GM18526 (cell line): ENCODE measurements around the gene PSMB5.

Experiments used
- POLR2A ChIP-seq: IDR thresholded peaks from 3 replicates; pipeline ENCODE4 v1.6.1; 2011; ENCODE audit not compliant: insufficient read length; ENCODE audit errors: extremely low read depth

The PSMB5 gene

GRCh38 chr14:23040100-23040499 lies 5.4 kb upstream of the PSMB5 start:
- TF ChIP-seq POLR2A, result no peak

- TF ChIP-seq POLR2A, result no peak
Observed at GRCh38 chr14:23035303-23036144, 824 bp upstream of the PSMB5 start.

- no peak for TF ChIP-seq POLR2A
Observed at GRCh38 chr14:23033801-23034497, 751 bp downstream of the PSMB5 start.

- TF ChIP-seq POLR2A, result no peak
Observed at GRCh38 chr14:23033251-23033727, 1.4 kb downstream of the PSMB5 start.

- TF ChIP-seq POLR2A, result no peak
Observed at GRCh38 chr14:23030936-23031335, 3.8 kb downstream of the PSMB5 start.

- no peak for TF ChIP-seq POLR2A
Observed at GRCh38 chr14:23028799-23029198, 5.9 kb downstream of the PSMB5 start.

- TF ChIP-seq POLR2A, result no peak
Observed at GRCh38 chr14:23025151-23025814, 9.4 kb downstream of the PSMB5 start.

- no peak for TF ChIP-seq POLR2A
Observed at GRCh38 chr14:23024612-23025075, 10.1 kb downstream of the PSMB5 start.

- no peak for TF ChIP-seq POLR2A
Observed at GRCh38 chr14:23023795-23024152, 10.9 kb downstream of the PSMB5 start.

- no peak for TF ChIP-seq POLR2A
Observed at GRCh38 chr14:23023022-23023794, 11.5 kb downstream of the PSMB5 start.

- no peak for TF ChIP-seq POLR2A
Observed at GRCh38 chr14:23021889-23022442, 12.7 kb downstream of the PSMB5 start.

- no peak for TF ChIP-seq POLR2A
Observed at GRCh38 chr14:23021434-23021833, 13.3 kb downstream of the PSMB5 start.

- no peak for TF ChIP-seq POLR2A
Observed at GRCh38 chr14:23020143-23021128, 14.3 kb downstream of the PSMB5 start.
